Spinal cord (tissue), 10 donors: ENCODE results near the gene SMTNL2. TPM values are rescaled to one million over a fixed set of nuclear protein-coding genes. Genes with fewer than 3 reads are reported as not detected.
"Not testable (repeated sequence)": the region's sequence is repeated elsewhere in the genome, so short reads cannot be mapped to it uniquely, and the experiment has no call there.

Source experiments
- DNase-seq, 6 donors: peaks; one replicate each; pipeline versions ENCODE4 v3.0.0 to v3.0.0-alpha.2; 2013 to 2015; ENCODE audit warnings: low spot score in 6 of 6, low read depth in 4 of 6
- H3K27ac ChIP-seq: one replicate; pipeline ENCODE4 v1.5.1; 2013; ENCODE audit warnings: low read depth, low read length, control low read depth
- H3K27me3 ChIP-seq: one replicate; pipeline ENCODE4 v1.6.1; 2013; ENCODE audit warnings: low read length; ENCODE audit not compliant: control insufficient read depth, insufficient read depth
- H3K36me3 ChIP-seq: one replicate; pipeline ENCODE4 v1.6.1; 2013; ENCODE audit warnings: low read length; ENCODE audit not compliant: control insufficient read depth, insufficient read depth
- H3K4me1 ChIP-seq: one replicate; pipeline ENCODE4 v1.6.1; 2013; ENCODE audit warnings: low read length; ENCODE audit not compliant: control insufficient read depth, insufficient read depth
- H3K4me3 ChIP-seq: one replicate; pipeline ENCODE4 v1.5.1; 2013; ENCODE audit warnings: low read depth, low read length, control low read depth
- H3K9me3 ChIP-seq: one replicate; pipeline ENCODE4 v1.6.1; 2013; ENCODE audit warnings: low read length; ENCODE audit not compliant: control insufficient read depth, insufficient read depth
- WGBS: methylation state at CpG from one replicate; pipeline ENCODE4 v1.1.5; 2013; ENCODE audit warnings: missing lambda C conversion rate; ENCODE audit not compliant: insufficient coverage; 5-methylcytosine and 5-hydroxymethylcytosine counted together
- polyA plus RNA-seq, 2 donors: library from polyadenylated mRNA; unstranded; fragments of 120-200 nt; gene quantifications; one replicate each; pipeline ENCODE4 v1.2.1, GENCODE V29; 2013; ENCODE audit not compliant: insufficient read length in 2 of 2
- small RNA-seq: library from RNA; depleted of rRNA; stranded (forward); fragments of <200 nt; gene quantifications from one replicate; pipeline ENCODE3, GENCODE V24; 2014; ENCODE audit warnings: low replicate concordance
- total RNA-seq, 2 donors: library from RNA; depleted of rRNA in 1 of 2; stranded (reverse); fragments of 120-200 nt in 1 of 2; fragments of >200 nt in 1 of 2; gene quantifications; one replicate each; pipeline versions ENCODE4 v1.2.3 to v1.2.4, GENCODE V29; 2013 to 2014
- donor health status: healthy.

The SMTNL2 gene
- total and polyA plus RNA-seq, 4 donors: 5.1 to 33.9 (median 9.3) TPM

DNA sequence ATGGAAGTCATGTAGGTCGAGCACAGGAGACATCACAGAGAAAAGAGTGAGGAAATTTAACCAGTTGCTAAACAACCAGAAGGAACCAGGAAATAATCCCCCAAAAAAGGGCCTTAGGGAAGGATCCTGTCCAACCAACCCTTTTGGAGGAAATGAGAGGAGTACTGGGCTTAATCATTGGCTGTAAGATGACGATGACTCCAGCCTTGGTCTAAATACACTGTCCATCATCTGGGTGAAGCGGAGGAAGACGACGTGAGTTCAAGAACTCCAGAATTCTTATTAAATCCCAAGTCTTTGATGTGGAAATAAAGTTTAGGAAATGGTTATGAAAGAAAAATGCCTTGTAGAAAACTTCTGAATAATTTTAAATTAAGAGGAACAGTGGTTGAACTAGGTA lies 68.7 kb downstream of the SMTNL2 start:
- Histone ChIP-seq H3K4me3 (no peak overlapping the region), H3K36me3 (no peaks in the 10 kb centered on the region), H3K9me3 (no peaks in the 10 kb centered on the region), H3K27ac (no peak overlapping the region), H3K27me3 (no peaks in the 10 kb centered on the region), H3K4me1 (no peaks in the 10 kb centered on the region)
- DNase-seq: no peak
- WGBS: no CpG with 5 or more reads among the region's 5 CpGs

DNA sequence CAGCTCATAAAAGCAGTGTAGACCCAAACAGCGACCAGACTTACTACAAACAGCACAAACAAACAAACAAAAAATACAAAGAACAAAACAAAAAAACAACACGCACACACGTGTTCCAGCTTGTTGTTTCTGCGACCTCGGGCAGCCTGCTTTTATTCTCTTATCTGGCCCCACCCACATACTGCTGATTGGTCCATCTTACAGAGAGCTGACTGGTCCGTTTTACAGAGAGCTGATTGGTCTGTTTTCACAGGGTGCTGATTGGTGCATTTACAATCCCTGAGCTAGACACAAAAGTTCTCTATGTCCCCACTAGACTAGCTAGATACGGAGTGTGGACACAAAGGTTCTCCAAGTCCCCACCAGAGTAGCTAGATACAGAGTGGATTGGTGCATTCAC lies 71.6 kb downstream of the SMTNL2 start:
- not testable (repeated sequence) for H3K36me3 ChIP-seq, DNase-seq, H3K27me3 ChIP-seq, H3K4me1 ChIP-seq, H3K27ac ChIP-seq, H3K4me3 ChIP-seq, H3K9me3 ChIP-seq
- WGBS: 100% methylated on average over 2 of the region's 7 CpGs

DNA sequence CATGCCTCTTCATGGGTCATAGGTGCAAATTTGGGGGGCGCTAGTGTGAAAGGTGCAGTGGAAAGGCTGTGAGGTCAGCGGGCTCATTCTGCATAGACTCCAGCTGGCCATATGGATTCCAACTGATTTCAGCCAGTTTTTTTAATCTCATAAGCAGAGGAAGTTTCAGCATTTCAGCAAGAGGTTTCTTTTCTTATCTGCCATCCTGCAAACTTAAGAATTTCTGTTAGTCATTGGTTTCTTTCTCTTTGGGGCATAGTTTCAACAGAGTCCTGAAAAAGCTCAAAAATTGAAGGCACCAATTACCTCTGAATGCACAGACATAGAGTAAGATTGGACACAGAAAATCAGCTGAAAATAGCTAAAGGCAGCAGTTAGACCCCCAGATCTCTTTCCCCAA lies 73.3 kb downstream of the SMTNL2 start:
- no peaks in the 10 kb centered on the region for H3K9me3 ChIP-seq
- H3K4me1 ChIP-seq: no peaks in the 10 kb centered on the region
- WGBS: 88% methylated on average over 2 of the region's 2 CpGs
- no peak overlapping the region for H3K27ac ChIP-seq
- no peaks in the 10 kb centered on the region for H3K36me3 ChIP-seq
- no peak for DNase-seq
- no peak overlapping the region for H3K4me3 ChIP-seq
- no peaks in the 10 kb centered on the region for H3K27me3 ChIP-seq

Small RNA genes within 50 kb of the gene (small RNA-seq; reads per million reads assigned to genes)
- not detected for gene RNU6-955P

Other genes with a start within 250 kb of the SMTNL2 start
- 10 to 100 TPM; 40.3 to 47.7 TPM for gene UBE2G1, start 217.9 kb upstream of the SMTNL2 start, total RNA-seq
- 10 to 100 TPM; 70.5 to 73.4 TPM for gene UBE2G1, start 217.9 kb upstream of the SMTNL2 start, polyA plus RNA-seq
- 1 to 10 TPM in 1 of 2 donors, under 1 TPM in 1; 0.83 to 1.3 TPM for gene SPNS3, start 150.6 kb upstream of the SMTNL2 start, total RNA-seq
- 1 to 10 TPM; 1.9 to 2.0 TPM for gene SPNS3, start 150.6 kb upstream of the SMTNL2 start, polyA plus RNA-seq
- 10 to 100 TPM; 17.7 to 18.0 TPM for gene SPNS2, start 85.6 kb upstream of the SMTNL2 start, total RNA-seq
- gene SPNS2, start 85.6 kb upstream of the SMTNL2 start, polyA plus RNA-seq: 10 to 100 TPM; 65.1 to 67.3 TPM
- gene MYBBP1A, start 29.1 kb upstream of the SMTNL2 start, total RNA-seq: 10 to 100 TPM; 19.5 to 30.9 TPM
- gene MYBBP1A, start 29.1 kb upstream of the SMTNL2 start, polyA plus RNA-seq: 10 to 100 TPM; 36.5 to 38.9 TPM
- gene GGT6, start 24.0 kb upstream of the SMTNL2 start, total RNA-seq: not detected
- gene GGT6, start 24.0 kb upstream of the SMTNL2 start, polyA plus RNA-seq: under 1 TPM in 1 of 2 donors, not detected in 1; 0.15 TPM
- gene ALOX15, start 57.1 kb downstream of the SMTNL2 start, total RNA-seq: 10 to 100 TPM in 1 of 2 donors, 1 to 10 TPM in 1; 3.0 to 16.3 TPM
- gene ALOX15, start 57.1 kb downstream of the SMTNL2 start, polyA plus RNA-seq: 10 to 100 TPM in 1 of 2 donors, 1 to 10 TPM in 1; 3.9 to 13.5 TPM
- gene PELP1, start 119.6 kb downstream of the SMTNL2 start, total RNA-seq: 10 to 100 TPM; 20.5 to 22.4 TPM
- gene PELP1, start 119.6 kb downstream of the SMTNL2 start, polyA plus RNA-seq: 10 to 100 TPM; 60.7 to 70.8 TPM
- 10 to 100 TPM; 21.2 to 33.9 TPM for gene ARRB2, start 126.1 kb downstream of the SMTNL2 start, total RNA-seq
- 100 to 1,000 TPM in 1 of 2 donors, 10 to 100 TPM in 1; 99.0 to 105 TPM for gene ARRB2, start 126.1 kb downstream of the SMTNL2 start, polyA plus RNA-seq
- gene MED11, start 146.9 kb downstream of the SMTNL2 start, total RNA-seq: 10 to 100 TPM in 1 of 2 donors, 1 to 10 TPM in 1; 9.5 to 32.1 TPM
- 10 to 100 TPM; 27.3 to 27.4 TPM for gene MED11, start 146.9 kb downstream of the SMTNL2 start, polyA plus RNA-seq
- 1 to 10 TPM in 1 of 2 donors, under 1 TPM in 1; 0.89 to 2.0 TPM for gene ZMYND15, start 155.3 kb downstream of the SMTNL2 start, total RNA-seq
- 1 to 10 TPM; 1.4 to 2.5 TPM for gene ZMYND15, start 155.3 kb downstream of the SMTNL2 start, polyA plus RNA-seq
- gene CXCL16, start 155.4 kb downstream of the SMTNL2 start, total RNA-seq: 1 to 10 TPM; 7.5 to 8.0 TPM
- gene CXCL16, start 155.4 kb downstream of the SMTNL2 start, polyA plus RNA-seq: 10 to 100 TPM; 18.4 to 18.8 TPM
- not detected for gene TM4SF5, start 187.4 kb downstream of the SMTNL2 start, total RNA-seq
- not detected for gene TM4SF5, start 187.4 kb downstream of the SMTNL2 start, polyA plus RNA-seq
- gene VMO1, start 201.8 kb downstream of the SMTNL2 start, total RNA-seq: 1 to 10 TPM in 1 of 2 donors, under 1 TPM in 1; 0.99 to 2.0 TPM
- 1 to 10 TPM; 2.0 to 2.7 TPM for gene VMO1, start 201.8 kb downstream of the SMTNL2 start, polyA plus RNA-seq
- not detected for gene GLTPD2, start 204.4 kb downstream of the SMTNL2 start, total RNA-seq
- gene GLTPD2, start 204.4 kb downstream of the SMTNL2 start, polyA plus RNA-seq: 1 to 10 TPM; 3.5 to 5.2 TPM
- gene PSMB6, start 211.6 kb downstream of the SMTNL2 start, total RNA-seq: 100 to 1,000 TPM in 1 of 2 donors, 10 to 100 TPM in 1; 94.1 to 146 TPM
- 100 to 1,000 TPM; 143 to 147 TPM for gene PSMB6, start 211.6 kb downstream of the SMTNL2 start, polyA plus RNA-seq
- gene PLD2, start 222.6 kb downstream of the SMTNL2 start, total RNA-seq: 10 to 100 TPM; 14.2 to 42.8 TPM
- 10 to 100 TPM; 29.8 to 46.9 TPM for gene PLD2, start 222.6 kb downstream of the SMTNL2 start, polyA plus RNA-seq
- gene MINK1, start 248.8 kb downstream of the SMTNL2 start, total RNA-seq: 10 to 100 TPM; 33.5 to 35.0 TPM
- 10 to 100 TPM; 67.2 to 86.2 TPM for gene MINK1, start 248.8 kb downstream of the SMTNL2 start, polyA plus RNA-seq